Measurements from ENCODE around the gene MICU1. TPM values are rescaled to one million over a fixed set of nuclear protein-coding genes. Genes with fewer than 3 reads are reported as not detected.
A peak's percentile ranks its signal among the peaks of the same experiment; 100 is the strongest.

MICU1 gene
- total and polyA plus RNA-seq, 10 of the 15 experiments (the other 5 are each of a cell fraction or from before 2014, with no cell fraction given), result 18.2 to 36.4 (median 22.2) TPM

DNA sequence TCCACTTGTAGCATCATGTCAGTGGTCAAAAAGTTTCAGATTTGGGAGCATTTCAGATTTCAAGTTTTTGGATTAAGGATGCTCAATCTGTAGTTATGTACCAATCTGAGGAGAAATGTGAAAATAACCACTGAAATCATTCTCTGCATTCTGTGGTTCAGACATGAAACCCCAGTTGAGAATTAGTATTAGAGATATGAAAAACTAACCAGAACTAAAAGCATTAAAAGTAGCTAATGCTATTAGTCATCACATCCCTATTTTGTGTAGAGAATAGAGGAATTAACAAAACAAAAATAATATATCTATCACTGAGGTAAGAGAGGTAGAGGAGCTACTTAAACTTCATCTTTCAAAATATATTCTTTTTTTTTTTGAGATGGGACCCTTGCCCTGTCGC is 28.0 kb downstream of the MICU1 start:
- intact Hi-C loops (cut with micrococcal nuclease; ENCODE audit: unreplicated experiment), result no loop called here
- Histone ChIP-seq H3K9me3 (replicated peaks; ENCODE audit: control insufficient read depth, insufficient read depth, low read length) (no peaks in the 10 kb centered on the region), H3K79me2 (ENCODE audit: control insufficient read depth, insufficient read depth, low read length) (no peaks in the 10 kb centered on the region), H3K9ac (ENCODE audit: control insufficient read depth, insufficient read depth, low read length) (no peak overlapping the region), H3K27me3 (replicated peaks in 1 of 2; ENCODE audit: control insufficient read depth in 2 of 2, insufficient read depth in 2 of 2, low read length in 1 of 2) (no peaks in the 10 kb centered on the region), H3K36me3 (ENCODE audit: control insufficient read depth in 2 of 2, insufficient read depth in 2 of 2, low read length in 1 of 2) (no peaks in the 10 kb centered on the region), H3K4me2 (ENCODE audit: control insufficient read depth, insufficient read depth) (no peak overlapping the region), H3K4me1 (ENCODE audit: control insufficient read depth, insufficient read depth, low read length) (peaks cover 8% of the 10 kb centered on the region), H4K20me1 (ENCODE audit: control insufficient read depth, insufficient read depth) (no peaks in the 10 kb centered on the region), H3K27ac (ENCODE audit: control insufficient read depth, insufficient read depth) (no peak overlapping the region), H3K4me3 (no peak overlapping the region), H2AFZ (ENCODE audit: control insufficient read depth, low read depth, low read length) (no peak overlapping the region)
- ChIA-PET POLR2A (interaction anchor here (0.6 to 1.0 kb wide), 2 partner anchors 11 to 27 kb away, joined by 3 to 4 read pairs; no protein-coding TSS in a partner anchor), RAD21 (ENCODE audit: unreplicated experiment) (interaction anchor here (0.9 to 1.0 kb wide), 2 partner anchors 28 to 220 kb away, joined by 3 read pairs; partner anchors contain the start of gene MICU1), SMC1A (ENCODE audit: uncharacterized antibody, unreplicated experiment) (interaction anchor here (0.6 to 0.7 kb wide), 3 partner anchors 64 to 974 kb away, joined by 3 read pairs; no protein-coding TSS in a partner anchor), CTCF (interaction anchor here (0.8 to 1.6 kb wide), 2 partner anchors 146 to 223 kb away, joined by 4 read pairs; no protein-coding TSS in a partner anchor)
- peak; percentile 89 for ATAC-seq
- in situ Hi-C loops (cut with MboI), result no loop called here
- peak; percentile 56 for FAIRE-seq
- peak; percentile 7 for DNase-seq (ENCODE audit: low read depth, low spot score)
- BruUV-seq (replicated peaks), result no TSS peak
- TF ChIP-seq MTA2 (IDR thresholded peaks at IDR 0.05; ENCODE audit: low read depth) (peak; percentile 27; the same call in 1 of the 2 replicates), IKZF2 (IDR thresholded peaks at IDR 0.05) (peak; percentile 23 to 44; a peak in 2 of 4 replicates), EED (IDR thresholded peaks at IDR 0.05; ENCODE audit: low read depth) (no peak), NFIC (IDR thresholded peaks at IDR 0.05; ENCODE audit: low read depth, low read length) (peak; percentile 54; the same call in 1 of the 2 replicates), E2F8 (IDR thresholded peaks at IDR 0.05; ENCODE audit: low read depth, partially characterized antibody) (no peak), RUNX3 (IDR thresholded peaks at IDR 0.05; ENCODE audit: low read length) (peak; percentile 85), ATF2 (IDR thresholded peaks at IDR 0.05; ENCODE audit: low read length) (0 out of 2 replicates have a peak, but pooled peaks have one; percentile 32), ZNF274 (IDR thresholded peaks at IDR 0.05; ENCODE audit: insufficient read depth, insufficient read length) (no peak), YY1 (IDR thresholded peaks at IDR 0.05; ENCODE audit: low read depth, low read length) (no peak), JUNB (IDR thresholded peaks at IDR 0.05) (peak; percentile 72), SPI1 (IDR thresholded peaks at IDR 0.05; ENCODE audit: borderline replicate concordance, insufficient read depth, low read depth, low read length) (no peak)
- WGBS (ENCODE audit: insufficient coverage, insufficient replicate concordance, low lambda C conversion rate, missing lambda C conversion rate), result 92% methylated on average over 1 of the region's 1 CpG

Measured in GM12878 (cell line).